Measurements from ENCODE around the gene WIPI1. TPM values are rescaled to one million over a fixed set of nuclear protein-coding genes. Genes with fewer than 3 reads are reported as not detected.
"Not testable (repeated sequence)": the region's sequence is repeated elsewhere in the genome, so short reads cannot be mapped to it uniquely, and the experiment has no call there.

The WIPI1 gene
- total RNA-seq, 1 donor from 2014 or later: 21.4 TPM

DNA sequence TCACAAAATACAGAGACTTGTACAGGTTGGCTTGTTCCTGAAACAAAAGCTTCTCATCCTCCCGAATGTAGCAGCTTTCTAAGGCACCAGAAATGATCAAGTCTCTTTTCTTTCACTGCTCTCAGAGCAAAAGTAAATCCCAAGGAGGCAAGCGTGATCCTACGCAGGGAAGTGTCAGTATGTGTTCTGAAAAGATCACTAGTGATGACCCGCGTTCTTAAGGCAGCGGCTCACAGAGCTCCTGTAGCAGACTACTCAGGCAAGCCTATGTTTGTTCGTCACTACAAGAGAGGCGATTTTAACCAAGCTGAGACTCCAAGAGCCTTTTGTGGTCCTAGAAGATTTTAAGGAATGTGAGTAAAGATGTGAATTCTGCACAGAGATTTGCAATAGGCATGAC is 34.5 kb downstream of the WIPI1 start:
- intact Hi-C loops (cut with micrococcal nuclease): no loop called here

DNA sequence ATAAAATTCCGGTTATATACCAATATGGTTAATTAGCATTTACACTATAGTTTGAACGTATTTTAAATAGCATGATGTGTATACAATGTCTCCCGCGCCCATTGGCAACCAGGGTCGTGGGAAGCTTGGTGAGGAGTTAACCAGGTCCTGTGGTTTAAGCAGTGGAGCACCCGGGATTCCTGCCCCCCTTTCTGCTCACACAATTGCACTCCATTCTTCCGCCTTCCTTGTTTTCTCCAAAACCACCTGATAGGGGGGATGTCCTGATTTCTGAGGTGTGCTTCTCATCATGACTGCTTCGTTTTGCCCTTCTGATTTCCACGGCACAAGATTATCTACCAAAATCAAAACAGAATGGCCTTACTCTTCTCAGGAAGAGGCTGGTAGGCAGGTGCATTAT is 35.8 kb downstream of the WIPI1 start:
- intact Hi-C loops (cut with micrococcal nuclease): no loop called here

DNA sequence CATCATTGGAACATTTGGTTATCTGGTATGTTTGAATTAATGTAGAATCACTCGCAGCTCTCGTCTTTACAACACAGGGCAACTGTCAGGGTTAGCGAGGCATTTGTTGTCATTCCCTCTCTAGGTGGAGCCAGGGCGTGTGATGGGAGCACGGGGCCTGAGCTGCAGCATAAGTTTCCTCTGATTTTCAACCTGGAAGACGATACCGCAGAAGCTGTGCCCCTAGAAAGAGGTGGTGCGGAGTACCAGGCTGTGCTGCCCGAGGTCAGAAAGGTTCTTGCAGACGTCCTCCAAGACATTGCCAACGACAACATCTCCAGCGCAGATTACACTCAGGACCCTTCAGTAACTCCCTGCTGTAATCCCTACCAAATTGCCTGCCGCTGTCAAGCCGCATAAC is 37.2 kb downstream of the WIPI1 start:
- intact Hi-C loops (cut with micrococcal nuclease): no loop called here

DNA sequence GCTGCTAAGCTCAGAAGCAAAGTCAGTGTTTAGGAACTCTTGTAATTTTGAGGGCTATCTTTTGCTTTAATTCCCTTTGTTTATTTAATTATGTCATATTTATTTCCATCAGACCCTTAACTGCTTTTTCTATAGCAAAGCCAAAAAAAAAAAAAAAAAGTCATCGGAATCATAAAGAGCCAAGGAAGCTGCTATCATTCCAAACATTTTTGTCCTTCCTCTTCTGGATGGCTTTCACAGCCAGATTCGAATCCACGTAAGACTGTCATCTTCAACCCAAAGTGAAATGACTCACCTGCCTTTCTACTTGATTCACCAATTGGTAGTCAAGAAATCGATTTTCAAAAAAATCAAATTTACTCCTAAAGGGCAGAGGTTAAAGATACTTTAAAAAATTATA is 38.4 kb downstream of the WIPI1 start:
- intact Hi-C loops (cut with micrococcal nuclease): loop anchor here (5.0 kb wide), 1 partner anchor 127 kb away; the partner anchor contains the start of genes ARSG and SLC16A6

DNA sequence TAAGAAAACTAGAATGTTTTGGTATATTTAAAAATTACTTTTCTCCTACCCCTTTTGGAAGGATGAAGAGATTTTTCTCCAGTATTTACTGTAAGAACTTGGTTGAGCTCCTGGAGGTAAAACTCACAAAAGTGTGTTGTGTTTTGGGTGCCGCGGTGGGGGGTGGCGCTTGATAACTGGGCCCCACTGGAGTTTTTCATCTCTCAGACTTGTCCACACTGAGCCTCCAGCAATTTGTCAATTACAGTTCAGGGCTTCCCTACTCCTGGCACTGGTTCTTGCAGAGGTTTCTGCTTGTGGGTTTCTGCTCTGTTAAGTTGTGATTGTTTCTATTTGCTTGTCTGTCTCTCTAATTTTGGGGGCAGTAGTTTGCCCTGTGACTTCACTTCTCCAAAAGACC is 40.0 kb downstream of the WIPI1 start:
- intact Hi-C loops (cut with micrococcal nuclease): loop anchor here (5.0 kb wide), 1 partner anchor 125 kb away; the partner anchor contains the start of genes ARSG and SLC16A6

DNA sequence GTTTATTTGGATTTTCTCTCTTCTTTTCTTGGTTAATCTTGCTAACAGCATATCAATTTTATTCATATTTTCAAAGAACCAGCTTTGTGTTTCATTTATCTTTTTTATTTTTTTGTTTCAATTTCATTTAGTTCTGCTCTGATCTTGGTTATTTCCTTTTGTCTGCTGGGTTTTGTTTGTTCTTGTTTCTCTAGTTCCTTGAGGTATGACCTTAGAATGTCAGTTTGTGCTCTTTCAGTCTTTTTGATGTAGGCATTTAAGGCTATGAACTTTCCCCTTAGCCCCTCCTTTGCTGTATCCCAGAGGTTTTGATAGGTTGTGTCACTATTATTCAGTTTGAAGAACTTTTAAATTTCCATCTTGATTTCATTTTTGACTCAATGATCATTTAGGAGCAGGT is 42.4 kb downstream of the WIPI1 start:
- intact Hi-C loops (cut with micrococcal nuclease): loop anchor here (2.0 to 5.0 kb wide), 2 partner anchors 58 to 123 kb away; partner anchors contain the start of genes ARSG and SLC16A6

DNA sequence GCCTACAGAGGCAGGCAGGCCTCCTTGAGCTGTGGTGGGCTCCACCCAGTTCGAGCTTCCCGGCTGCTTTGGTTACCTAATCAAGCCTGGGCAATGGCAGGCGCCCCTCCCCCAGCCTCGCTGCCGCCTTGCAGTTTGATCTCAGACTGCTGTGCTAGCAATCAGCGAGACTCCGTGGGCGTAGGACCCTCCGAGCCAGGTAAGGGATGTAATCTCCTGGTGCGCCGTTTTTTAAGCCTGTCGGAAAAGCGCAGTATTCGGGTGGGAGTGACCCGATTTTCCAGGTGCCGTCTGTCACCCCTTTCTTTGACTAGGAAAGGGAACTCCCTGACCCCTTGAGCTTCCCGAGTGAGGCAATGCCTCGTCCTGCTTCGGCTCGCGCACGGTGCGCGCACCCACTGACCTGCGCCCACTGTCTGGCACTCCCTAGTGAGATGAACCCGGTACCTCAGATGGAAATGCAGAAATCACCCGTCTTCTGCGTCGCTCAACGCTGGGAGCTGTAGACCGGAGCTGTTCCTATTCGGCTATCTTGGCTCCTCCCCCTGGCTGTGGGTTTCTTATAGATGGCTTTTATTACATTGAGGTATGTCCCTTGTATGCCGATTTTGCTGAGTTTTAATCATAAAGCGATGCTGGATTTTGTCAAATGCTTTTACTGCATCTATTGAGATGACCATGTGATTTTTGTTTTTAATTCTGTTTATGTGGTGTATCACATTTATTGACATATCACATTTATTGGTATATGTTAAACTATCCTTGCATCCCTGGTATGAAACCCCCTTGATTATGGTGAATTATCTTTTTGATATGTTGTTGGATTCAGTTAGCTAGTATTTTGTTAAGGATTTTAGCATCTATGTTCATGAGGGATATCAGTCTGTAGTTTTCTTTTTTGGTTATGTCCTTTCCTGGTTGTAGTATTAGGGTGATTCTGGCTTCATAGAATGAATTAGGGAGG is 43.4 kb downstream of the WIPI1 start:
- intact Hi-C loops (cut with micrococcal nuclease): loop anchor here (2.0 kb wide), 1 partner anchor 57 kb away; no protein-coding TSS in a partner anchor

DNA sequence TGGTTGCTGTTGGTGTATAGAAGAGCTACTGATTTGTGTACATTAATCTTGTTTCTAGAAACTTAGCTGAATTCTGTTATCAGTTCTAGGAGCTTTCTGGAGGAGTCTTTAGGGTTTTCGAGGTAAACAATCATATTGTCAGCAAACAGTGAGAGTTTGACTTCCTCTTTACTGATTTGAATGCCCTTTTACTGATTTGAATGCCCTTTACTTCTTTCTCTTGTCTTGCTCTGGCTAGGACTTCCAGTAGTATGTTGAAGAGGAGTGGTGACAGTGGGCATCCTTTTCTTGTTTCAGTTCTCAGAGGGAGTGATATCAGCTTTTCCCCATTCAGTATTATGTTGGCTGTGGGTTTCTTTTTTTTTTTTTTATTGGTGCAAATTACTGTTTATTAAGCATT is 49.6 kb downstream of the WIPI1 start:
- intact Hi-C loops (cut with micrococcal nuclease): not testable (repeated sequence)

DNA sequence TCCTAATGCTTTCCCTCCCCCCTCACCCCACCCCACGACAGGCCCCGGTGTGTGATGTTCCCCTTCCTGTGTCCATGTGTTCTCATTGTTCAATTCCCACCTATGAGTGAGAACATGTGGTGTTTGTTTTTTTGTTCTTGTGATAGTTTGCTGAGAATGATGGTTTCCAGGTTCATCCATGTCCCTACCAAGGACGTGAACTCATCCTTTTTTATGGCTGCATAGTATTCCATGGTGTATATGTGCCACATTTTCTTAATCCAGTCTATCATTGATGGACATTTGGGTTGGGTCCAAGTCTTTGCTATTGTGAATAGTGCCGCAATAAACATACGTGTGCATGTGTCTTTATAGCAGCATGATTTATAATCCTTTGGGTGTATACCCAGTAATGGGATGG is 53.5 kb downstream of the WIPI1 start:
- intact Hi-C loops (cut with micrococcal nuclease): not testable (repeated sequence)

DNA sequence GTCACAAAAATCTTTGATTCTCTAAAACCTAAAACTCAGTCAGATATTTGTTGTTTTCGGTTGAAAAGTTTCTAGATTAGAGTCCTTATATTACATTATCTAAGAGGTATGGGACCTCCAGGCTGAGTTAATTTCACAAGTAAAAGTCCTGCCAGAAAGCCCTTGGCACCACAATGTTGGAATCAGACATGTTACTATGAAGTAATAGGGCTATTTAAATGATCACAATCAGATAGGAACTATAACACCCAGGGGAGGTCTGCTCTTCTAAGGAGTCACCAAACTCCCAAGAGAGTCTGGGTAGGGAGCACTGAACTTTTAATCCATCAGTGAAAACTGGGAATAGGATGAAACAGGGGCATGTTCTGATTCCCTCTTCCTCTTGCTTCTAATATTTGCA is 54.2 kb downstream of the WIPI1 start:
- intact Hi-C loops (cut with micrococcal nuclease): no loop called here

DNA sequence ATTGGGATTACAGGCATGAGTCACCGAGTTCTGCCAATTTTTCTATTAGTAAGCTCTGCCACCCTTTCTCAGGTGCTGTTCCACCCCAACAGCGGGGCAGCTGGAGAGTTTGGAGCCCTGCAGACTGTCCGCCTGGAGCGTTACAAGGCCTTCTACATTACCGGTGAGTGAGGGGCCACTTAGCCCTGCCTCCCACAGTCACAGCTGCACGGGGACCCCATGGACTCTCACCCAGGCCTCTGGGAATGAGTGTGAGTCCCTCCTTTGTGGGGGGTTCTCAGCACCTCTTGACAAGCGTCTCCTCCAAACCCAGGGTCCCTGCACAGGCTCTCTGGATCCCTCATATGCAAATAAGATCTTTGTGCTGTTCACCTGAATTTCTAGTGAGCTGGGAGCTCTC is 56.0 kb downstream of the WIPI1 start:
- intact Hi-C loops (cut with micrococcal nuclease): no loop called here

DNA sequence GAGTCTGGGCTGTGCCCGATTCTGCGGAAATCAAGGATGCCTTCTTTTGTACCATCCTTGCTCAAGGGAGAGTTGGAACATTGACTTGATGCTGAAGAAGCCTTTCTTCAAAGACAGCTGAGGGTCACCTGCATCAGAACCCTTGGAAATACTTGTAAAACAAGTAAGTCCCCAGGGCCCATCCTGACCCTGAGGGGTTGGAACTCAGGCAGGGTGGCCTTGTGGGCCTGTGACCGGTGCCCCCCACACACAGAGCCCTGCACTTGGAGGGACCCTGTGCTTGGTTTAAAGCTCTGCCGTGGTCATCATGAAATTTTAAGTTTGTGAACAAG is 56.9 kb downstream of the WIPI1 start:
- intact Hi-C loops (cut with micrococcal nuclease): no loop called here

DNA sequence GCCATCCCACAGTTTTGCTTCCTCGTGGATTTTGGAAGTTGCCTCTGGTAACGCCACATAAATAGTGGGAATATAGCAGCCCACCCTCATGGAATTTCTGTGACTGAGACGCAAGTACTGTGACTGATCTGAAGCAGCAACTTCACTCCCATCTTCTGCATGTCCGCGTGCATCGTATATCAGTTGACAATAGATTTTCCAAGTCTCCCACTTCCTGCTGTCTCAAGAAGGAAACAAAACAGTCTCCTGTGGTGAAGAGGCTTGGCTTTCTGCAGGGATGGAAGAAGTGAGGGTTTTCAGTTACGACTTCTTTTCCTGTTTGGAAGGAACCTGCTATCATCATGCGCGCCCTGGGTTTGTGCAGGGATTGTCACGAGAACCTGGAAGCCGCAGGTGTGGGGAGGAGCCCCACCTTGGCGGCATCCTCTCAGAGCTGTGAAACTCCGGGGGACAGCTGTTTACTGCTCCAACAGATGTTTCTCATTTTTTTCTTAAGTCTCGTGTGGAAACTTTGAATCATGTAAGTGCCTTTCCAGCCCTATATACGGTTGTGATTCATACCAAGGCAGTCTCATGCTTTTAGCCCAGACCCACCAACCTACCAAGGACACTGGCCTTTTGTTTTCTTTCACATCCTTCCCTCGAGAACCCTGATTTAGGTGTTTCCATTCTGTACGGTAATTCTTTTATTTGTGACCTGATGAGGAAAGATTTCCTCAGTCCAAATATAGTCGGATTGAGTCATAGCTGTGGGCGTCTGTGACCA is 57.5 kb downstream of the WIPI1 start:
- intact Hi-C loops (cut with micrococcal nuclease): loop anchor here (2.0 to 5.0 kb wide), 3 partner anchors 37 to 107 kb away; no protein-coding TSS in a partner anchor

DNA sequence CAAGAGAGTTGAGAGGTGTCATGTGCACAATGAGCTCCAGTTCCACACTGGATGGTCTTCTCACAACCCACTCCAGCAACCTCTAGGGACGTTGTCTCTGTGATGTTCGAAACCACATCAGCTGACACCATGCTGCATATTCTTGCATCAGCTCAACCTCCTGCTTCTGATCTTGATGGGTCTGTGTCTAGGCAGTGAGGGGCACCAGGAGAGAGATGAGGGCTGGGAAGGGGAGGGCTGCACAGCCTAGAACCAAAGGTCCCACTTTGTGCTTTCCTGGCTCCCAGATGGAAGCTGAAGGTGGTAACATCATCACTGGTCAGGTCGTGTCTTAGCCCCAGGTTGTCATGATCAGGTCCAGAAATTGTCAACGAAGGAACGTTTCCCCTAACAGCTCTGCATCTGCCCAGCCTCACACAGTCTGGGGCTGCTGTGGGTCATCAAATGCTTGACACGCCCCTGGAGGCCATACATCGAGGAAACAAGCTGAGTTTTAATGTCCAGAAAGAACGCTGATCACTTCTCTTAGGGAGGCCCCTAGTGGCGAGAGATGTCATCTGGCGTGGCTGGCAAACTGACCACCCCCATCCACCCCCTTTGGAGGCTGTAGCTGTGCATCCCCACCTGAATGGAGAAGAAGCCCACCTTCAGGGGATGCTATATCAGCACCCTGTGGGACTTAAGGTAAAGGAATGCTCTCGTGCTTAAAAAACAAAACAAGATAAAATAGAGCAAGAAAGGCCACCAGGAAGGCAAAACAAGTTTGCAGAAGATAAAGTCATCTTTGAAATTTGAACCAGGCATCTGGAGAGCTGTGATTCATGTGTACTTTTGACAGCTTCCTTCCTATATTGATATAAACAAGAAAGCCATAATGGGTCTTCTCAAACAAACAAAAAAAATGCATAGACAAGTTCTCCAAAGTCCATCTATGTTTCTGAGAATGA is 58.3 kb downstream of the WIPI1 start:
- intact Hi-C loops (cut with micrococcal nuclease): loop anchor here (2.0 to 5.0 kb wide), 3 partner anchors 38 to 106 kb away; no protein-coding TSS in a partner anchor

DNA sequence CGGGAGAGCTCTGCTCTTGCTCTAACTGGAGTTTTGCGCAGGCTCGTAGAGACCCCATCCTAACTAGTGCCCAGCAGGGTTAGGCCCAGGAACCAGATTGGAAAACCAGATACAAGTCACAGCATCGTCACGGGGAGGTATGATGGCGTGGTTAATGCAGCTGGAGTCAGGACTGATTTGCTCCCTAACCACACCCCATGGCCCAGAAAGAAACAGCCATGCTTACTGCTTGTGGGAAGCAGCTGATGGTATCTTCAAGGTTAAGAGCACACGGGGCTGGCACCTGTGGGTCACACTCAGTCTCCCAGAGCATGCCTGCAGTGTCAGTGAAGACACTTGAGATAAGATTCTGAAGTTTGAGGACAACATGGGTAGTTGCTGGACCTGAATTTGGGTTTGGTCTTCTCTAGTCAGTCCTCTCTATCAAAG is 60.2 kb downstream of the WIPI1 start:
- intact Hi-C loops (cut with micrococcal nuclease): loop anchor here (5.0 kb wide), 1 partner anchor 40 kb away; no protein-coding TSS in a partner anchor

DNA sequence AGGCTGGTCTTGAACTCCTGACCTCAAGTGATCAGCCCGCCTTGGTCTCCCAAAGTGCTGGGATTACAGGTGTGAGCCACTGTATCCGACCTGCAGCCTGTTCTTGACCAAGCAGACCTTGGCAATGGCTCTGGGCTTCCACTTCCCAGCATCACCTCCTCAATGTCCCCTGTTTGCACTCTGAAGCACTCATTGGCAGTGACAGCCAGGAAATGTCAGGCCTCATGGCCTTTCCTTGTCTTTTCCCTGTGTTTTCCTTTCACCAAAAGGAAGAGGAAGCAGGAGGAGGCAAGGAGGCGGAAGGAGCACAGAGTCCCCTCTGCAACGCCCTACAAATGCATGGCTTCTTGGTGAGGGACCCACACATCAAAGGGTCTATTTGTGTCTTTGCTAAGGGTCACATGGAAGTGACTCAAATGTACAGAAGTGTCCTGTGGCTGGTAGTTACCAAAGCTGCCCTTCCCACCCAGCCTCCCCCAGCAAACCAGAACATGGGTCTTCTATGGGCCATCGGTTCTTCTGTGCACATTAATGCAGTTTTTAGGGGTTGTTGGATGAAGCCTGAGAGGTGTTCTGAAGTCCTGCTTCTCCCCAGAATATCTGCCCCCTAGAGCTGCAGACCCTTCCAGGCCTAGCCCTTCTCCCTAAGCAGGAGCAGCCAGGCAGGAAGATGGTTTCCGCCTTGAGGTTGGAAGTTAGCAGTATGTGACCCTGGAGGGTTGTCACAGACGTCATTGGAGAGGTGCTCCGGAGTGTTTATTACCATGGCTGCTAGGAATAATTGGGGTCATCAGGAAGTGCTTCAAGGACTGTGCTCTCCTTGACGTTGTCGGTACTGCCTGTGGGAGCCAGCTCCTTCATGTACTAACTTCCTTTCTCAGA is 60.8 kb downstream of the WIPI1 start:
- intact Hi-C loops (cut with micrococcal nuclease): loop anchor here (5.0 kb wide), 1 partner anchor 41 kb away; no protein-coding TSS in a partner anchor

DNA sequence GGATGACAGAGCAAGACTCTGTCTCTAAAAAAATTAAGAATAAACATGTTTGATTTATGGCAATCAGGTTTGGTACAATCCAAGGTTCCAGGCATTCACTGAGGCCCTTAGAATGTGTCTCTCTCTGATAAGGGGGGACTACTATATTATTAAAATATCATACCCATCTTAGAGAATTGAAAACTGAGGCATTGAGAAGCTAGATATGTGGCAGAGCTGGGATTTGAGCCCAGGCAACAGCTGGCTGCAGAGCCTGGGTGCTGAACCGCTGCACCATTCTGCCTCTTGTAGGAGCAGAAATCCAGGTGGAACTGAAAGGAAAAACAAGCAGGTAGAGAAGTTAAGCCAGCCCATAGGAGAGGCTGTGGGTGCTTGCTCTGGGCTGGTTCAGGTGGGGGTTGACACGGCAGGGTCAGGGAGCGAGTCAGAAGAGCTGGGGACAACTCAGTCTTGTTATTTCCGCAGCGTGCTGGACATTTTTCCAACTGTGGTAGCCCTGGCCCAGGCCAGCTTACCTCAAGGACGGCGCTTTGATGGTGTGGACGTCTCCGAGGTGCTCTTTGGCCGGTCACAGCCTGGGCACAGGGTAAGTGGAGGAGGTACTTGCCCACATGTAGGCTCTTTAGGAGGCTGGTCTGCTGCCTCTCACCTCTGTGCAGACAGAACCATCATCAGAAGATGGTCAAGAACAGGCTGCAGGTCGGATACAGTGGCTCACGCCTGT is 62.5 kb downstream of the WIPI1 start:
- intact Hi-C loops (cut with micrococcal nuclease): loop anchor here (5.0 kb wide), 1 partner anchor 43 kb away; no protein-coding TSS in a partner anchor

DNA sequence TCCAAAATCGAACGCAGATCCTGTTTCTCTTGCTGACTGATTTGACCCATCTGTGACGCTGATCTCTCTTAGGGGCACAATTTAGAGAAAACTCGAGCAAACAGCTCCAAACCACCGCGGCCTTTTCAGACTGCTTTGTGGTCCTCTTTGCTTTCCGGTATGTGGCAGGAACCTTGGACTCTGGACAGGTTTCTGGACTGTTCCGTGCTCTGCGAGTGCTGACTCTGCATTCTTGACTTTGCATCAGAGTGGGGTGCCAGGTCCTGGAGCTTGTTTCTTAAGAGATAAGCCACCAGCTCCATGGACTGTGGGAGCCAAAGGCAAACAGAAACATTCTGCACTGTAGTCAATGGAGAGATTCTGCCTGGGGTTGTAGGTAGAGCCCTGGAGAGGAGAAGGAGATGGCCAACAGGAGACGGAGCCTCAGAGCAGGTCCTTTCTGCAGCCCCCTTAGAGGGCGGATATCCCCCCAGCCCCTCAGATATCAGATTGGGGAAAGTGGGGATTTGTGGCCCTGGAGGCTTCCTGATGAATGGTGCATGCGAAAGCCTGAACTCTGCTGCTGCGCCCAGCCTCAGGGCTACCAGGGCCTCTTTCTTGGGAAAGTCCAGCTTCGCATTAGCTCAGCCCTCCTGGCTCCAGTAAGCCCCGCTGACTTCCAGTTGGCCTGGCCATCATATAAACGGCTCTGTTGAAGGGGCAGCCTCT is 65.6 kb downstream of the WIPI1 start:
- intact Hi-C loops (cut with micrococcal nuclease): no loop called here
